Measurements from ENCODE around the gene RIGI. TPM values are rescaled to one million over a fixed set of nuclear protein-coding genes. Genes with fewer than 3 reads are reported as not detected.

Gene RIGI
- polyA plus RNA-seq, 2 of the 4 experiments (the other 2 are of a cell fraction): 4.1 to 4.8 TPM

GRCh38 chr9:32571969-32572899 is 46.2 kb upstream of the RIGI start:
- Histone ChIP-seq H3K4me3 (peak overlapping the region; percentile 90), H3K4me1 (peaks cover 17% of the 10 kb centered on the region), H3K27ac (peak overlapping the region; percentile 79 to 92), H3K4me2 (peak overlapping the region; percentile 83), H3K9me3 (no peaks in the 10 kb centered on the region)
- ChIA-PET POLR2A (interaction anchor here (0.7 to 2.3 kb wide), 7 partner anchors 16 to 453 kb away, joined by 3 to 14 read pairs (median 5); partner anchors contain the start of genes ACO1, DNAJA1 and SMIM27), CTCF (interaction anchor here (0.6 to 13.6 kb wide), 36 partner anchors 8 to 428 kb away, joined by 3 to 507 read pairs (median 4); partner anchors contain the start of genes ACO1, RIGI, SMIM27 and TOPORS)
- DNase-seq (ENCODE audit: low read depth in 1 of 2, low spot score in 1 of 2) (peak; percentile 79 to 89), FAIRE-seq (peak; percentile 18), ATAC-seq (peak; percentile 95 to 96)
- TF ChIP-seq ELK1 (IDR thresholded peaks at IDR 0.05; ENCODE audit: low read depth, low read length) (no peak), POLR2AphosphoS2 (conservative IDR thresholded peaks at IDR 0.05; ENCODE audit: low read length) (no peak), RAD21 (conservative IDR thresholded peaks at IDR 0.05 in 1 of 2, IDR thresholded peaks at IDR 0.05 in 1 of 2) (peak; percentile 55 to 64), FOSL2 (IDR thresholded peaks at IDR 0.05) (no peak), FOSL2 (CRISPR knock-in tag; IDR thresholded peaks at IDR 0.05) (peak; percentile 34; the same call in 1 of the 2 replicates), RNF2 (IDR thresholded peaks at IDR 0.05; ENCODE audit: borderline replicate concordance, low read depth) (no peak), SMC3 (IDR thresholded peaks at IDR 0.05) (peak; percentile 81), USF2 (IDR thresholded peaks at IDR 0.05) (peak; percentile 58), KDM5A (IDR thresholded peaks at IDR 0.05) (peak; percentile 77; the same call in 1 of the 2 replicates), CTCF (IDR thresholded peaks at IDR 0.05) (peak; percentile 67)
- WGBS (ENCODE audit: missing lambda C conversion rate): 1% methylated on average over 17 of the region's 17 CpGs

- no peak overlapping the region for H3K27ac ChIP-seq
- H3K4me3 ChIP-seq: no peak overlapping the region
- WGBS (ENCODE audit: missing lambda C conversion rate): 93% methylated on average over 4 of the region's 4 CpGs
- peaks cover 17% of the 10 kb centered on the region for H3K4me1 ChIP-seq
- no peak for ATAC-seq
- no peak for DNase-seq (ENCODE audit: low read depth in 1 of 2, low spot score in 1 of 2)
- CTCF ChIA-PET: no interaction called here
- FAIRE-seq: no peak
- H3K9me3 ChIP-seq: no peaks in the 10 kb centered on the region
- H3K4me2 ChIP-seq: no peak overlapping the region
- TF ChIP-seq CTCF (IDR thresholded peaks at IDR 0.05): no peak
- no peak for TF ChIP-seq EP300 (IDR thresholded peaks at IDR 0.05)
- no peak for TF ChIP-seq RFX5 (IDR thresholded peaks at IDR 0.05)
- TF ChIP-seq MAFK (IDR thresholded peaks at IDR 0.05; ENCODE audit: partially characterized antibody): no peak
- TF ChIP-seq SMC3 (IDR thresholded peaks at IDR 0.05): no peak
- TF ChIP-seq HMGXB4 (CRISPR knock-in tag; IDR thresholded peaks at IDR 0.05; ENCODE audit: borderline replicate concordance): no peak
- TF ChIP-seq NR3C1 (IDR thresholded peaks at IDR 0.05): no peak
- no peak for TF ChIP-seq RAD21 (conservative IDR thresholded peaks at IDR 0.05 in 1 of 2, IDR thresholded peaks at IDR 0.05 in 1 of 2)
- POLR2A ChIA-PET: no interaction called here
These were observed 44.3 kb upstream of the RIGI start for GRCh38 chr9:32570262-32570661.

All from A549 (cell line).